BJ (cell line): Measurements from ENCODE around the gene LRP1B. TPM values are rescaled to one million over a fixed set of nuclear protein-coding genes. Genes with fewer than 3 reads are reported as not detected.

Experiments used
- CTCF ChIA-PET: fragments of 350-600 bp; formaldehyde crosslinking; extraction: SDS; loops from one replicate; lab custom pipeline; 2021; ENCODE audit warnings: antibody characterized with exemption, inconsistent platforms; lab: Yijun Ruan, JAX
- POLR2A ChIA-PET: fragments of 300-600 bp; sonication (Branson Sonifier 250); formaldehyde crosslinking; extraction: SDS; loops from one replicate; lab custom pipeline; 2021; ENCODE audit warnings: antibody characterized with exemption; lab: Charles Lee
- DNase-seq: peaks from one replicate; pipeline ENCODE4 v3.0.0-alpha.2; 2011; ENCODE audit warnings: low read depth
- H3K27me3 ChIP-seq: 2 replicates; pipeline ENCODE4 v1.6.0; 2011; ENCODE audit warnings: low read length; ENCODE audit not compliant: control insufficient read depth, insufficient read depth
- H3K36me3 ChIP-seq: 2 replicates; pipeline ENCODE4 v1.5.1; 2011; ENCODE audit warnings: low read length; ENCODE audit not compliant: control insufficient read depth, insufficient read depth
- H3K4me3 ChIP-seq: 2 replicates; pipeline ENCODE4 v1.5.1; 2011; ENCODE audit warnings: low read depth, mild to moderate bottlenecking, control low read depth, low read length
- CTCF ChIP-seq: IDR thresholded peaks from 2 replicates; pipeline ENCODE4 v1.5.1; 2011; ENCODE audit warnings: low read depth, mild to moderate bottlenecking, control low read depth, inconsistent platforms, low read length, moderate library complexity; ENCODE audit not compliant: insufficient read depth
- polyA plus RNA-seq: library from polyadenylated mRNA; depleted of rRNA; stranded (reverse); fragments of >200 nt; gene quantifications from 2 replicates; pipeline ENCODE4 v1.2.3, GENCODE V29; 2011

The LRP1B gene
- polyA plus RNA-seq, 1 experiment = 0.04 TPM

GRCh38 chr2:140508756-140509155 lies 1622.1 kb downstream of the LRP1B start:
- no peaks in the 10 kb centered on the region for H3K27me3 ChIP-seq
- no peak for TF ChIP-seq CTCF
- POLR2A ChIA-PET = no interaction called here
- DNase-seq = no peak
- H3K36me3 ChIP-seq = no peaks in the 10 kb centered on the region
- CTCF ChIA-PET = no interaction called here
- no peak overlapping the region for H3K4me3 ChIP-seq

DNA sequence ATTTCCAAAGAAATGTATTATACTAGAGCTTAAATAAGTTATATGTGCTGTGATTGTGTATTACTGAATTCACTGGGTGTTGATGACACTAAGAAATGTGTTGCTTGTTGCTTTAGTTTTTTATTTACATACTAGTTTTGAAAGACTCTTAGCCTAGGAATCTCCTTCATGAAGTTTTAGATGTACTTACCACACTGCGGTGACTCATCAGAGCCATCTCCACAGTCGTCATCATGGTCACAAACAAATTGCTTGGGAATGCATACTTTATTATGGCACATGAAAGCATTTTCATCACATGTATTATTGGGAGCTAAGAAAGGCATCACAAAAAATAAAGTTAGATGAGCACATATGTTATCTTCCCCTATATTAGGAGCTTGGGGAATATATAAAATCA lies 1624.2 kb downstream of the LRP1B start:
- H3K4me3 ChIP-seq = no peak overlapping the region
- no peaks in the 10 kb centered on the region for H3K36me3 ChIP-seq
- DNase-seq = peak; percentile 9
- CTCF ChIA-PET = no interaction called here
- H3K27me3 ChIP-seq = no peaks in the 10 kb centered on the region
- POLR2A ChIA-PET = no interaction called here
- no peak for TF ChIP-seq CTCF

DNA sequence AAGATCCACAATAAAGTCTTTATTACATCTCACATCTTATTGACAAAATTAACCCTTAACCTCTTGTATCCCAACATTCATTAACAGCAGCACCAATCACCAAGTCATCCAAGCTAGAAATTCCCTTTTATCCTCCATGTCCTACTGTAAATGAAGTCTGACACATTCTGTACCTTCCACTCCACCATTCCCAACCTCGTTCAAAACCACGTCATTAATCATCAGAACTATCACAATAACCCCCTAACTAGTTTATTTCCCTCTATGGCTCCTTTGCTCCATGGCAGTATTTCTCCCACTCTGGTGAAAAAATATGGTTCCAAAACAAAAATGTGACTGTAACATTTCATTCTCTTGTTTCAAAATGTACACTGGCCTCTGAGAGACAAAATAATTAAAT lies 1626.2 kb downstream of the LRP1B start:
- no peak for TF ChIP-seq CTCF
- Histone ChIP-seq H3K36me3 (no peaks in the 10 kb centered on the region), H3K27me3 (no peaks in the 10 kb centered on the region), H3K4me3 (no peak overlapping the region)
- ChIA-PET CTCF (no interaction called here), POLR2A (no interaction called here)
- no peak for DNase-seq

GRCh38 chr2:140502951-140503630 lies 1627.7 kb downstream of the LRP1B start:
- peak; percentile 21 for DNase-seq
- CTCF ChIA-PET = no interaction called here
- Histone ChIP-seq H3K36me3 (no peaks in the 10 kb centered on the region), H3K27me3 (no peaks in the 10 kb centered on the region), H3K4me3 (no peak overlapping the region)
- TF ChIP-seq CTCF = no peak
- POLR2A ChIA-PET = no interaction called here

- Histone ChIP-seq H3K27me3 (no peaks in the 10 kb centered on the region), H3K36me3 (no peaks in the 10 kb centered on the region), H3K4me3 (no peak overlapping the region)
- ChIA-PET POLR2A (no interaction called here), CTCF (no interaction called here)
- no peak for DNase-seq
- TF ChIP-seq CTCF = no peak
These were observed 1632.5 kb downstream of the LRP1B start for GRCh38 chr2:140498360-140498759.
